Articular chondrocyte of knee joint (primary cell): ENCODE measurements around the gene VWDE. TPM values are rescaled to one million over a fixed set of nuclear protein-coding genes. Genes with fewer than 3 reads are reported as not detected.

Experiments used
- total RNA-seq: library from RNA; depleted of rRNA; stranded (reverse); fragments of >200 nt; gene quantifications from 2 replicates; pipeline ENCODE4 v1.2.3, GENCODE V29; 2012

VWDE gene
- total RNA-seq: 0.11 TPM in 1 of 2 replicates, not detected in the other

GRCh38 chr7:12403287-12404181 lies at the start of gene VWDE:
Gene VWDE (minus strand): TSS chr7:12403865. CDS start chr7:12403716, 149 bp downstream.

Other genes starting within 250 kb of the VWDE start
- 93.9 and 107 TPM in 2 replicates for gene TMEM106B, start 192.6 kb downstream of the VWDE start, total RNA-seq
- gene SCIN, start 166.9 kb upstream of the VWDE start, total RNA-seq: 1.6 and 3.6 TPM in 2 replicates